ENCODE data around the gene FGF14.

DNA sequence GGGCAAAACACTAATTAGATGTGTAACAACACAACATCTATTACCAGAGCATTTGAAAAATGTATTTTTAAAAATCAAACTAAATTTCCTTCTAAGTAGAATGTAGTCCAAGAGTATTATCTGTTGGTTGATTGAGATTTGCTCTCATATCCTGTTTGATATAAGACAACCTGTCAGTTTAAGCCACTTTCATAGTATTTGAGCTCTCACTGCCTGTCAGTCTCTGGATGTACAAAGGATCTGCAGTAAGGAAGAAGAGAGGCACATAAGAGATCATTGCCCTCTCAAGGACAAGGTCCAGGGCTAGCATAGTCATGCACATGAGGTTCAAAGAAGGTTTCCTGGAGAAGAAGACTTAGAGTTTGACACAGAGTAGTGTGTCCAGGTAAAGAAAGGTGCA lies 57.4 kb downstream of the FGF14 start:
- TF ChIP-seq, protein P1, sequence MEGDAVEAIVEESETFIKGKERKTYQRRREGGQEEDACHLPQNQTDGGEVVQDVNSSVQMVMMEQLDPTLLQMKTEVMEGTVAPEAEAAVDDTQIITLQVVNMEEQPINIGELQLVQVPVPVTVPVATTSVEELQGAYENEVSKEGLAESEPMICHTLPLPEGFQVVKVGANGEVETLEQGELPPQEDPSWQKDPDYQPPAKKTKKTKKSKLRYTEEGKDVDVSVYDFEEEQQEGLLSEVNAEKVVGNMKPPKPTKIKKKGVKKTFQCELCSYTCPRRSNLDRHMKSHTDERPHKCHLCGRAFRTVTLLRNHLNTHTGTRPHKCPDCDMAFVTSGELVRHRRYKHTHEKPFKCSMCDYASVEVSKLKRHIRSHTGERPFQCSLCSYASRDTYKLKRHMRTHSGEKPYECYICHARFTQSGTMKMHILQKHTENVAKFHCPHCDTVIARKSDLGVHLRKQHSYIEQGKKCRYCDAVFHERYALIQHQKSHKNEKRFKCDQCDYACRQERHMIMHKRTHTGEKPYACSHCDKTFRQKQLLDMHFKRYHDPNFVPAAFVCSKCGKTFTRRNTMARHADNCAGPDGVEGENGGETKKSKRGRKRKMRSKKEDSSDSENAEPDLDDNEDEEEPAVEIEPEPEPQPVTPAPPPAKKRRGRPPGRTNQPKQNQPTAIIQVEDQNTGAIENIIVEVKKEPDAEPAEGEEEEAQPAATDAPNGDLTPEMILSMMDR (IDR thresholded peaks at IDR 0.05) = no peak
- TF ChIP-seq EZH2phosphoT487 (IDR thresholded peaks at IDR 0.05) = no peak

Measured in neural progenitor cell (in vitro differentiated cells).